ENCODE data around the gene CGB1.
"Not testable (repeated sequence)": the region's sequence is repeated elsewhere in the genome, so short reads cannot be mapped to it uniquely, and the experiment has no call there.

The CGB1 gene

GRCh38 chr19:49036815-49037214 is at the start of gene CGB1:
TSS of gene CGB1 (minus strand) at chr19:49036895. CDS start at chr19:49036711, 184 bp downstream.
- DNase-seq: not testable (repeated sequence)

GRCh38 chr19:49086296-49086695 is 49.6 kb upstream of the CGB1 start:
- DNase-seq: no peak

- no peak for DNase-seq
Measured at GRCh38 chr19:49085868-49086232, 49.2 kb upstream of the CGB1 start.

GRCh38 chr19:49085020-49085867 is 48.5 kb upstream of the CGB1 start, which contains the start of gene SNRNP70:
TSS of gene SNRNP70 (plus strand) at chr19:49085451. CDS start at chr19:49086415, 964 bp downstream.
- peak; percentile 98 for DNase-seq

- no peak for DNase-seq
Measured at GRCh38 chr19:49084206-49085019, 47.7 kb upstream of the CGB1 start.

- no peak for DNase-seq
Measured at GRCh38 chr19:49081273-49081672, 44.6 kb upstream of the CGB1 start.

- DNase-seq: no peak
Measured at GRCh38 chr19:49080392-49080791, 43.7 kb upstream of the CGB1 start.

- DNase-seq: not testable (repeated sequence)
Measured at GRCh38 chr19:49074869-49075268, 38.2 kb upstream of the CGB1 start.

- peak; percentile 17 for DNase-seq
Measured at GRCh38 chr19:49073514-49074378, 37.1 kb upstream of the CGB1 start.

- DNase-seq: no peak
Measured at GRCh38 chr19:49071860-49072547, 35.3 kb upstream of the CGB1 start.

- no peak for DNase-seq
Measured at GRCh38 chr19:49070416-49070815, 33.7 kb upstream of the CGB1 start.

GRCh38 chr19:49069026-49069425 is 32.3 kb upstream of the CGB1 start:
- no peak for DNase-seq

- no peak for DNase-seq
Measured at GRCh38 chr19:49067554-49067953, 30.9 kb upstream of the CGB1 start.

GRCh38 chr19:49065905-49066512 is 29.3 kb upstream of the CGB1 start:
- no peak for DNase-seq

- peak; percentile 9 for DNase-seq
Measured at GRCh38 chr19:49064768-49065611, 28.3 kb upstream of the CGB1 start, which contains the start of gene NTF4. TSS of gene NTF4 (minus strand) at chr19:49064818. CDS start at chr19:49061997, 2,821 bp downstream.

GRCh38 chr19:49064029-49064629 is 27.4 kb upstream of the CGB1 start:
- no peak for DNase-seq

- no peak for DNase-seq
Measured at GRCh38 chr19:49061445-49061844, 24.8 kb upstream of the CGB1 start.

- DNase-seq: no peak
Measured at GRCh38 chr19:49061000-49061399, 24.3 kb upstream of the CGB1 start.

GRCh38 chr19:49059053-49059452 is 22.4 kb upstream of the CGB1 start:
- no peak for DNase-seq

- no peak for DNase-seq
Measured at GRCh38 chr19:49058562-49058961, 21.9 kb upstream of the CGB1 start.
